ENCODE data around the gene SLC20A1.
A peak's percentile ranks its signal among the peaks of the same experiment; 100 is the strongest.

Gene SLC20A1

GRCh38 chr2:112658301-112658700 is 12.6 kb downstream of the SLC20A1 start:
- DNase-seq (ENCODE audit: low read depth): no peak
- in situ Hi-C loops (cut with HindIII; ENCODE audit: low sequenced_read_pairs): no loop called here
- no peak overlapping the region for H3K4me3 ChIP-seq (ENCODE audit: low read depth, low read length)
- TF ChIP-seq CTCF (IDR thresholded peaks at IDR 0.05; ENCODE audit: low read depth, low read length, missing control alignments): no peak

GRCh38 chr2:112658839-112659667 is 13.3 kb downstream of the SLC20A1 start:
- no peak for DNase-seq (ENCODE audit: low read depth)
- in situ Hi-C loops (cut with HindIII; ENCODE audit: low sequenced_read_pairs): no loop called here
- TF ChIP-seq CTCF (IDR thresholded peaks at IDR 0.05; ENCODE audit: low read depth, low read length, missing control alignments): peak; percentile 8
- H3K4me3 ChIP-seq (ENCODE audit: low read depth, low read length): no peak overlapping the region

GRCh38 chr2:112660138-112660537 is 14.4 kb downstream of the SLC20A1 start:
- no peak for DNase-seq (ENCODE audit: low read depth)
- TF ChIP-seq CTCF (IDR thresholded peaks at IDR 0.05; ENCODE audit: low read depth, low read length, missing control alignments): no peak
- no peak overlapping the region for H3K4me3 ChIP-seq (ENCODE audit: low read depth, low read length)
- in situ Hi-C loops (cut with HindIII; ENCODE audit: low sequenced_read_pairs): no loop called here

GRCh38 chr2:112661656-112662305 is 16.0 kb downstream of the SLC20A1 start:
- no peak for DNase-seq (ENCODE audit: low read depth)
- H3K4me3 ChIP-seq (ENCODE audit: low read depth, low read length): no peak overlapping the region
- no peak for TF ChIP-seq CTCF (IDR thresholded peaks at IDR 0.05; ENCODE audit: low read depth, low read length, missing control alignments)
- in situ Hi-C loops (cut with HindIII; ENCODE audit: low sequenced_read_pairs): no loop called here

GRCh38 chr2:112662704-112663103 is 17.0 kb downstream of the SLC20A1 start:
- no peak for DNase-seq (ENCODE audit: low read depth)
- in situ Hi-C loops (cut with HindIII; ENCODE audit: low sequenced_read_pairs): no loop called here
- TF ChIP-seq CTCF (IDR thresholded peaks at IDR 0.05; ENCODE audit: low read depth, low read length, missing control alignments): no peak
- H3K4me3 ChIP-seq (ENCODE audit: low read depth, low read length): no peak overlapping the region

GRCh38 chr2:112664689-112665088 is 18.9 kb downstream of the SLC20A1 start:
- no peak overlapping the region for H3K4me3 ChIP-seq (ENCODE audit: low read depth, low read length)
- TF ChIP-seq CTCF (IDR thresholded peaks at IDR 0.05; ENCODE audit: low read depth, low read length, missing control alignments): no peak
- DNase-seq (ENCODE audit: low read depth): no peak
- in situ Hi-C loops (cut with HindIII; ENCODE audit: low sequenced_read_pairs): loop anchor here (5.0 kb wide), 1 partner anchor 58 kb away; the partner anchor contains the start of gene NT5DC4
